GM21528 (cell line): ENCODE results near the gene NFATC4.
"Not testable (repeated sequence)": the region's sequence is repeated elsewhere in the genome, so short reads cannot be mapped to it uniquely, and the experiment has no call there.

Experiments used
- ATAC-seq: cut with Tn5 transposase; IDR thresholded peaks from one replicate; pipeline ENCODE4 v1.9.1; 2021; ENCODE audit warnings: mild to moderate bottlenecking, moderate library complexity; ENCODE audit not compliant: unreplicated experiment, low FRiP score

The NFATC4 gene

GRCh38 chr14:24385524-24385923, 17.5 kb downstream of the NFATC4 start:
- no peak for ATAC-seq

- ATAC-seq = no peak
These were observed 19.0 kb downstream of the NFATC4 start for GRCh38 chr14:24387009-24387345.

DNA sequence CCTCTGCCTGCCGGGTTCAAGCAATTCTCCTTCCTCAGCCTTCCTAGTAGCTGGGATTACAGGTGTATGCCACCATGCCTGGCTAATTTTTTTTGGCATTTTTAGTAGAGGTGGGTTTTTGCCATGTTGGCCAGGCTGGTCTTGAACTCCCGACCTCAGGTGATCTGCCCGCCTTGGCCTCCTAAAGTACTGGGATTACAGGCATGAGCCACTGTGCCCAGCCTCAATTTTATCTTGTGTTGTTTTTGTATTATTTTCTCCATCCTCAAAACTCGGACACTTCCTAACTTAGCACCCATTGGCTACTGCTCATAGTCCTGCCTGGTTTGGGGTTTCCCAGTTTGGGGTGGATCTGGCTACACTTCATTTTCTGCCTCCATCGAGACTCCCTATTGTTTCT, 19.6 kb downstream of the NFATC4 start:
- not testable (repeated sequence) for ATAC-seq

- no peak for ATAC-seq
These were observed 20.6 kb downstream of the NFATC4 start for GRCh38 chr14:24388474-24389179.

- no peak for ATAC-seq
These were observed 21.4 kb downstream of the NFATC4 start for GRCh38 chr14:24389226-24389848.

DNA sequence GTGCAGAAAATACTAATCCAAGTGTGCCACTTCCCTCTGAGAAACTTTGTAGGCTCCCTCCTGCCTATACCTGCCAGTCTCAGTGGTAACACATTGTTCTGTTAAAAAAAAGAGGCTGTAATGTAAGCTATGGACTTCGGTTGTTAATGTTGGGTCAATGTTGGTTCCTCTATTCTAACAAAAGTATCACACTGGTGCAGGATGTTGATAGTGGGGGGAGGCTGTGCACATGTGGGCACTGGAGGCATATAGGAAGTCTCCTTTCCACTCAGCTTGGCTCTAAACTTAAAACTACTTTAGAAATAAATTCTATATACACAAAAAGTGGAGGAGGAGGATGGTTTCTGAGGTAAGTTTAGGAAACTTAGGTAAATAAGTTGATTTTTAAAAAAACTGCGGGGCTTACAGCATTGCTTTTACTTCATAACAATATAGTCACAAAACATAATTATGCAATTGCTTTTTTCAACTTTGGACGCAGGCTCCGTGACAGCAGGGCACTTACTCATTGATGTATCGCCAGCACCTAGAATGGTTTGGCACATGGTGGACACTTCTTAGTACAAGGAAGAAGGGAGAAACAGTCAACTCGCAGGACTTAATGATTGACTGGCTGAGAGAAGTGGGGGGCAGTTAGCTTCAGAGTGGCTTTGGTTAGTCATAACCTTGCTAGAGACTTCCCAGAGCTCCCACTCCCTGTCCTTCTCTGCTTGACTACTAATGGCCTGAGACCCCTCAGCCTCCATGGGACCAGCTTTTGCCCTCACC, 22.9 kb downstream of the NFATC4 start:
- ATAC-seq = no peak

DNA sequence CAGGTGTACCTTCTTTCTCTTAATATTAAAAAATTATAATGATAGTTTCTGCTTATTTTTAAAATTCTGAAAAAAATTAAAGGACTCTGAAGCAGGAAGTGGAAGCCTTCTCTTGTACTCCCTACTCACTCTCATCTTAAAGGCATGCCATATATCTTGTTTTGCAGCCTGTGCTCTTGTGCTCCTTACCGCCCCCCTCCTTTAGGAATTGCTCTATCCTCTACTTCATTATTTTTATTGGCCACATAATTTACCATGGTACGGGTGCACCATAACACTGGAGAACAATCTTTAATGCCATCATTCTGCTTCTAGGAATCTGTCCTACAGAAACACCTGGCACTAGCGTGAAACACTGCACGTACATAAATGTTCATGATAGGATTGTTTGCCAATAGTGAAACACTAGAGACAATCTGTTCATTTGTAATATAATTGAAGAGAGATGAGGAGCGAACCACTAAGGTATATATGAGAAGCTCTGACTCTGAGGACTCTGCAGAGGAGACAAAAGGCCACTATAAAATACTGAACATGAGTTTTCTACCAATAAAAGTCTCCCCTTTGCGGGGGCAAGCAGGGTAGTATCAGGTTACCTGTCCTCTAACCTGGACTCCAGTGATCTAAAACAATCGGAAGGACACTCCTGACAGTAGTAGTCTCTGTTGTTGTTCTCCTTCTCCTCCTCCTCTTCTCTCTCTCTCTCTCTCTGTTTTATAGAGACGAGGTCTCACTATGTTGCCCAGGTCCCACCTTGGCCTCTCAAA, 24.5 kb downstream of the NFATC4 start:
- ATAC-seq = no peak

DNA sequence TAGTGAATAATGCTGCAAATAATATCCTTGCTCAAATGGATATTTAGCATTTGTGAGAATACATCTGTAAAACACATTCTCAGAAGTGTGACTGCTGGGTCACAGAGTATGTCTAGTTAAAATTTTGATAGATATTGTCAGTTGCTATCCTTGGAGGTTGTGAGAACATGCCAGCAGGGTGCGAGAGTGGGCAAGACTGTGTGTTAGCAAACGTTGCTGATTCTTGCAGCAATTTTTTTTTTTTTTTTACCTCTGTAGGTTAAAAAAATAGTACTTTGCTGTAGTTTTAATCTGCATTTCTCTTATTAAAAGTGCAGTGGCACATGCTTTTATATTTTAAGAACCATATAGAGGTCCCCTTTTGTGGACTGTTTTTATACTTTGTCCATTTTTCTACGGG, 26.3 kb downstream of the NFATC4 start:
- no peak for ATAC-seq

- ATAC-seq = no peak
These were observed 27.9 kb downstream of the NFATC4 start for GRCh38 chr14:24395609-24396582.

DNA sequence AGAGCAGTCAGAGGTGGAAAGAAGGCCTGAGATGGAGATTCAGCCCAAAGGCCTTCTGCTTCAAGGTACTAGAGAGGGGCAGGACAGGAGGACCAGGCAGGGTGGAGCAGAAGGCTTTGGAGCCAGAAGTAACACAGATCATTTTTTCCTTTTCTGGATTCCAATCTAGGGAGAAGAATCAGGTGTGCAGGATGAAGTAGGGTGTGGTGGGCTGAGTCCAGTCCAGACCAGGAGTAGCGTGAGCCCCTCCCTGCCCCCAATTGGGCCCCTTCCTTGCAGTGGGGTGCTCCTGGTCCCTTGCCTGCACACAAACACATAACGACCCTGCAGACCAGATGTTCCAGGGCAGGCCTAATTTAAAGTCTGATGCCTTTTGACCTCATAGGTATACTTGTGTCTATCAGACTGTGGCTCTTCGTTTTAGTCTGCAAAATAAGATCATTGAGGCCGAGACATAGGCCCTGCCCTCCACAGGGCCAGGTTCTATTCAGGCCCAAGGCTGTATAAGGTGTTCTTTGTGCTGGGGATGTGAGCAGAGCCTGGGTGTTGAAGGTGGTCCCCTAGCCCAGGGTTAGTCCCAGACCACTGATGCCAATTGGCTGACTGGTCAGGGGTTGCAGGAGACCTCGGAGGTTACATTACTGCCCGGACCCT, 29.8 kb downstream of the NFATC4 start:
- ATAC-seq = no peak

DNA sequence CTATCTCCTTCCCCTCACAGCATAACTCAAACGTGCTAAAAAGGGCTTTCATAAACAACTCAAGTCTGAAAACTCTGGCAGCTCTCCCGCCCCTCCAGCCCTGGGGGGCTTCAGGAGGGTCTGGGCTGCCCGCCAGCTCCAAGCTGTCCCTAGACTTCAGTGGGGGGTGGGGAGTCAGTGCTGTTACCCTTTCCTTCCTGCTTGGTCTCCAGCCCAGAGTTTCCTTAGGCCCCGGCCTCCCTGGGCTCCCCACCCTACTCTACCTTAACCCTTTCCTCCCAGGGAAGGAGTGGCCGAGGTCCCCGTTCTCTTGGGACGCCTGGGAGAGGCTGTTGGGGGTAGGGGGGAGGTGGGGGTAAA, 30.3 kb downstream of the NFATC4 start:
- ATAC-seq = no peak

- ATAC-seq = no peak
These were observed 30.9 kb downstream of the NFATC4 start, which contains the start of gene NYNRIN for GRCh38 chr14:24398653-24399446. TSS of gene NYNRIN (plus strand) at chr14:24399003. CDS start at chr14:24399247, 244 bp downstream.

- ATAC-seq = no peak
These were observed 31.5 kb downstream of the NFATC4 start for GRCh38 chr14:24399447-24399822.

GRCh38 chr14:24399999-24400718, 32.2 kb downstream of the NFATC4 start:
- no peak for ATAC-seq

DNA sequence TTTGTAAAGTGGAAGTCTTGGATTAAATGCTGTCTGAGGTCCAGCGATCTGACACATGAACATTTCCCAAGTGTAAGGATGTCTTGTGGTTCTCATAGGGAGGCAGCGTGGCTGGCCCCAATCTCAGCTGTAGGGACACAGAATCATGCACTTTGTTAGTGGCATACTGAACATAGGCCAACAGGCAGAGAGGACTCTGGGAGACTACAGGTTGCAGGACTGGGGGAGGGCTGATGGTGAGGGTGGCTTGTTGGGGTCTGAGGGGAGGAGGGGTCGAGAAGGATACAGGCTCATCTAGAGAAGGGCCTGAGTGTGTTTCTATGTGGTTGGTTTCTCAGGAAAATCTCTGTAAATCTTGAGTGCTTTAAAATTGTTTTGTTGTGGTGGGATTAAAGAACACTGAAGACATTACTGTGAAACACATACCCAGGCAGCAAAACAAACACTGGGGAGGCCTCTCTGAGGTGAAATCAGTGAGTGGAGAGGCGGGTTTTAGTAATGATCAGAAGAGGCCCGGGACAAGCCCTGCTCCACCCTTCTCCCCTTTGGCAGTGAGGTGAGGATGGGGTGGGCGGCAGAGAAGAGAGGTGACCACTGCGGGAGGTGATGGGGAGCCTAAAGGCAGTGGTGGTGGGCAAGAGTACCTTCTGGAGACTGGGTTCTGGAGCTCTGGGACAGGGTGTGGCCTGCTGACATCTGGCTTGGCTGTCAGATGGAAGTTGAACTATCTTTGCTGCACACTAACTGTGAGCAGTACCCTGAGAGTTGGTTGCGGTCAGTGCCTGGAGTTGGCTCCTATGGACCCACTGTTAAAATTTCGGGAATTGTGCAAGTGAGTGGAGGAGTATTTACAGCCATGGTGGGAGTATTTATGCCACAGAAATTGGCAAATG, 34.1 kb downstream of the NFATC4 start:
- ATAC-seq = no peak

DNA sequence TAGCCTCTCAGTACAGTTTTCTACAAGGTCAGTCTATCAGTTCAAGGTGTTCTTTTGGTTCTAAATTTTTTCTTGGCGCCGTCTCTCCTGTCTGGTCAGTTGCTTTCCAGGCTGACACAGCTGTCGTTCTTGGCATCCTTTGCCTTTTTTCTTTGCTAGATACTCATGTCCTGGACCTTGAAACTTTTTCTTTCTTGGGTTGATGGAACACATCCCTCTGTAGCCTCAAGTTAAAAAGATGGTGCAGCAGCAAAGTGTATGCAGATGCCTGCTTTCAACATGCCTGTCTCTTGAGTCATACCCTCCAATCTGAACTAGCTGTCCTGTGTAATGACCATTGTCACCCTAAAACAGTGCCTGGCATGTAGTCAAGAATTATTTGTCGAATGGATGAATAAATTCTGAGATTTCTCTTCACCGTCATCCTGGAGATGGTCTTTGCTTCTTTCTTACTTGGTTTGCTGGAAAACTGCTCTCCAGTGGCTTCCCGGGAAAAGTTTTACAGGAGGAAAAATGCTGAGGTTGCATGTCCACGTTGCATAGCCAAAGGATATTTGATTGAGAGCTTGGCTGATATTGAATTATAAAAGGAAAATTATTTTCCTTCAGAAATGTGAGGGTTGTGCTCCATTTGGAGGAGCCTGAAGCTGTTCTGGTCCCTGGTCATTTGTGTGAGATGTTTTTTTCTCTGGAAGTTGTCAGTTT, 35.5 kb downstream of the NFATC4 start:
- ATAC-seq = no peak
